GM18951 (cell line): ENCODE results near the gene KANK4.

ENCODE experiments used
- POLR2A ChIP-seq: IDR thresholded peaks from 4 replicates; pipeline ENCODE4 v1.6.1; 2011; ENCODE audit warnings: mild to moderate bottlenecking; ENCODE audit not compliant: insufficient read length, insufficient read depth; ENCODE audit errors: extremely low read depth
- in situ Hi-C: fragments of 300-500 bp; cut with MboI; formaldehyde crosslinking; loops from one replicate; pipeline ENCODE4 v1.12.0; 2022; ENCODE audit warnings: low sequenced_read_pairs, mixed read lengths, inconsistent platforms; ENCODE audit not compliant: unreplicated experiment

KANK4 gene

DNA sequence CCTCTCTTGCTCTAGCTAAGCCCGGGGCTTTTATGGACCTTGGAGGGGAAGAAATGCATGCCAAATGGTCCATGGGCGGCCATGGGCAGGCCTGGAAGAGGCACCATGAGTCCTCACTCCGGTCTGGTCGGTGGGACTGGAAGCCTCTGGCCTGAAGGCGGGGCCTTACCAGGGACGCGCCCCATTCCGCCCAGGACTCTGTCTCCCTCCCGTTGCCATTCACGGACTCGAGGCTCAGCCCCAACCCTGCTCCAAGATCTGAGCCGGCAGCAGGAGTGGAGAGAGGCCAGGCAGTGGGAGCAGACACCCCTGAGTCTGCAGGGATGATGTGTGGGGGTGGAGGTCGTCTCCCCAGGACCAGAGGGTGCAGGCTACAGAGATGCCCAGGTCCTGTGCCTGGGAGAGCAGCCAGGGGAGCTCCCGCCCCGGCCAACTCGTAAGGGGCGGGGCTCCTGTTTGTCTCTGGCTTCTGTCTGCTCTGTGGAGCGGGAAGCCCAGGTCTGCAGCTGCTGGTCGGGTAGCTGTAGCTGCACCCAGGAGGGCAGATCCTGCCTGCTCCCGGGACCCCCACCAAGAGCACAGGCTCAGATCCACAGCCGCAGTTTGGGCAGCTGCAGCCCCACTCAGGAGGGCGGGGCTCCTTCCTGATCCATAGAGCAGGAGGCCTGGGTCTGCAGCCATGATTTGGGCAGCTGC, 8.3 kb upstream of the KANK4 start:
- in situ Hi-C loops, result no loop called here
- TF ChIP-seq POLR2A, result no peak

DNA sequence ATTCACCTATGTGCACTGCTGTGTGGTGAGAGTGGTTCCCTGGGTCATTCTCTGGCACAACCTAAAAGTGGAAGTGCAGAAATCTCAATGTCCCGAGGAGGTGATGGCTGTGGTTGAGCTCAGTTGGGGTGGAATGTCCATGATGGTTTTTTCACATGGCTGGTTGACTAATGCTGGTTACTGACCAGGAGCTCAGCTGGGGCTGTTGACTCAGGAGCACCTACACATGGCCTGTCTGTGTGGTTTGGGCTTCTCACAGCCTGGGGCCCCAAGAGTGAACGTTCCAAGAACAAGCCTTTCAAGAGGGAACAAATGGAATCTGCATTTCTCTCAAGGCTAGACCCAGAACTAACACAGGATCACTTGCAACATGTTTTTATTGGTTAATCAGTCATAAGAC, 6.4 kb upstream of the KANK4 start:
- in situ Hi-C loops, result no loop called here
- TF ChIP-seq POLR2A, result no peak

DNA sequence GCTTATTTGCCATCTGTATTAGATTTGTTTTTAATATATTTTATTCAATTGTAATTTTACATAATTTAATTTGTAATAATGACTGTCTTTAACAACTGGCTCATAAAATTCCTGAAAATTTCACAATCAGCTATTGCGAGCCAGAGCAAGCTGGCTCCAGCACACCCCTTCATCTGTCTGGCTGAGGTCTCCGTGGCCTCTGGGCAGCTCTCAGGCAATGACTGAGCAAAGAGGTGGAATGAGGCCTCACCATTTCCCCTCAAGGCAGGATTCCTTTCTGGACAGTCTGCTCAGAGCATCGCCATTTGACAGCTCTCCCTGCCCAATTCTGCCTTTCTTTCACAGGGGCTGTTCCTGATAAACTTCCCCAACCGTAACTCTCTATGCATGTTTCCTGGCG, 5.8 kb upstream of the KANK4 start:
- TF ChIP-seq POLR2A, result no peak
- in situ Hi-C loops, result no loop called here

DNA sequence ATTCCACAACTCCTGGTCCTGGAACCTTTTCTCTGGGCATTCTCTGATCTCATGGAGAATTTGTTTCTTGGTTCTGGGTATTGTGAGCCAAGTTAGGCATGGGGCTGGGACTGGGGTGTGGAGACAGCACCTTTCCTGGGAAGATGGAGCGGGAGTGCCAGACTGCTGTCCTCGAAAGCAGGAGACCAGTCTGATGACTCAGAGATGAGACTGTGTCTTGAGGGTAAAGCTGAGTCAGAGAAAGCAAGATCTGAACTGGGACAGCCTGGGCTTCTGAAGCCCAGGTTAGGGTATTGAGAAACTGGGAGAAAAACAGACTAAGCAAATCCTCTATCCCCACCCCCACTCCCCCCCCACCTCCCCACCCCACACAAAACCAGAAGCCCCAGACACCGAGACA, 2.2 kb upstream of the KANK4 start:
- no peak for TF ChIP-seq POLR2A
- in situ Hi-C loops, result no loop called here

DNA sequence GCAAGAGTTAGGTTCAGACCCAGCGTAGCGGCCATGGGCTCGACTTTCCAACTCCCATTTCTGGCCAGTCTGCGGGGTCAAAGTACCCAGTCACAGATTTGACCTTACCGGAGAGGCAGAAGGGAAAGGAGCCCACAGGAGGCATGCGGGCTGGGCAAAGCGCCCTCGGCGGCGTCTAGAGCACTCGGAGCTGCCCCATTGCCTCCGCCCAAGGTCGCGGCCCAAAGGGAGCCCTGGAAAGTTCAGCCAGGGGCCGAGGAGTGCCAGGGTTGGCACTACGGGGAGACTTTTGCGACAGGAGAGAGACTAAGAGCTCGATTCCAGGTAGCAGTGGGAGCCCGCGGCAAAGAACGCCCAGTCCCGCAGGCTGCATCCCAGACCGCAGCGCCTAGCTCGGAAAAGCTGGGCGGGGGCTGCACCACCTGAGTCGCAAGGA, 896 bp downstream of the KANK4 start:
- in situ Hi-C loops, result no loop called here
- no peak for TF ChIP-seq POLR2A

DNA sequence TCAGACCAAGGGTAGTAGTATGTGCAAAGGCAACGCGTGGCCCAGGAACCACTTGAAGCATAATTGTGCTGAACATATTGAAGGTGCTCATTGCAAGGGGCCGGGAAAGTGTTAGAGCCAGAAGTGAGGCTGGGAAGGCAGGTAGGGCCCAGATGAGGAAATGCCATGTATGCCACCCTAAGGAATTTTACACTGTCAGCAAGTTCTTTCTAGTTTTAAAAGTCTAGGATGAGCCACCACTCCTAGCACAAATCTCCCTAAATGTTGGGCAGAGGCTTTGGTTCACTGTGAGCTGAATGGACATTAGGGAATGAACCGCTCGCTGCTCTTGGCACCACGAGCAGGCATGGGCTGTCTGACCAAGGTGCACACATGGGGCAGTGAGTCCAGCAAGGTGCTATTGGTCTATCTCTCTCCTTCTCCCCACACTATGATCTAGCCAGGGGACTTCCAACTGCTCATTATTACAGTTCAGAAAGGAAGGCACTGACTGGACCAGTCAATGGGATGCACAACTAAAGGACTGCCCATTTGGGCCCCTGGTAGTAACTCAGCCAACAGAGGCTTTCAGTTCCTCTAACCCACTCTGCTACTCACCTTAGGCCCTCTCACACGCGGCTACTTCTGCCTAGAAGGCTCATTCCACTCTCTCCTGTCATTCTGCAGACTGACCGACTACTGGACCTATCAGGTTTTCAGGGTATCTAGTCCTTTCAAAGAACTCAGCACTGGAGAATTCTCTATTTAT, 2.0 kb downstream of the KANK4 start:
- in situ Hi-C loops, result no loop called here
- TF ChIP-seq POLR2A, result no peak

DNA sequence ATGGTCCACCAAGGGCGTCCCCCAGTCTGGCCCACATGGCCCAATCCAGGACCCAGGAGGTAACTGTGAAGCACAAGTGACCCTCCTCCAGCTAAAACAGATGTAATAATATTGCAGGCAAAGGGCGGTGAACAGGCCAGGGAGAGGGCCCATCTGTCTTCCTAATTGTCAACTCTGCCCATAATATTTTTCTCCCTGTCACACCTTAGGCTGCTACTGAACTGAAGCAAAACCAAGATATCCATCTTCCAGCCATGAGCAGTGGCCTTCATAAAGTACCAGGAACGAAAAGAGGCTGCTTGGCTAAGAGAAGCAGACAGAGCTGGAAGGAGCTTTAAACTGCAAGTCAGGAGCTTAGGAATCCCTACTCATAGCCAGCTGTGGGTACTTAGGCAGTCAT, 3.1 kb downstream of the KANK4 start:
- no peak for TF ChIP-seq POLR2A

DNA sequence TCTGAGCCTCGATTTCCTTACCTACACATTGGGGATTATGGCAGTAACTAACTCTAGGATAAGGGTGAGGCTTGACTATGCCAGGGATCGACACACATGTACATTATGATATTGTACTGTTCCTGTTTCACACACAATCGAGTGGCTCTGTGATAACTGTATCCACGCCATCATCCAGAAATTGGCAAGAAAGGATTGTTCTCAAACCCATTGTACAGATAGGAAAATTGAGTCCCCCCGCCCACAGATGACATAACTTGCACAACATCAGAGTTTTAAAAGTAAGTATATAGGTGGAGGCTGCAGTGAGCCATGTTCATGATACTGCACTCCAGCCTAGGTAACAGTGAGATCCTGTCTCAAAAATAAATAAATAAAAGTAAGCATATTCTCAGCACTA, 3.8 kb downstream of the KANK4 start:
- in situ Hi-C loops, result no loop called here
- no peak for TF ChIP-seq POLR2A

More for the DNA sequence above, 3.1 kb downstream of the KANK4 start:
- in situ Hi-C loops, result no loop called here

DNA sequence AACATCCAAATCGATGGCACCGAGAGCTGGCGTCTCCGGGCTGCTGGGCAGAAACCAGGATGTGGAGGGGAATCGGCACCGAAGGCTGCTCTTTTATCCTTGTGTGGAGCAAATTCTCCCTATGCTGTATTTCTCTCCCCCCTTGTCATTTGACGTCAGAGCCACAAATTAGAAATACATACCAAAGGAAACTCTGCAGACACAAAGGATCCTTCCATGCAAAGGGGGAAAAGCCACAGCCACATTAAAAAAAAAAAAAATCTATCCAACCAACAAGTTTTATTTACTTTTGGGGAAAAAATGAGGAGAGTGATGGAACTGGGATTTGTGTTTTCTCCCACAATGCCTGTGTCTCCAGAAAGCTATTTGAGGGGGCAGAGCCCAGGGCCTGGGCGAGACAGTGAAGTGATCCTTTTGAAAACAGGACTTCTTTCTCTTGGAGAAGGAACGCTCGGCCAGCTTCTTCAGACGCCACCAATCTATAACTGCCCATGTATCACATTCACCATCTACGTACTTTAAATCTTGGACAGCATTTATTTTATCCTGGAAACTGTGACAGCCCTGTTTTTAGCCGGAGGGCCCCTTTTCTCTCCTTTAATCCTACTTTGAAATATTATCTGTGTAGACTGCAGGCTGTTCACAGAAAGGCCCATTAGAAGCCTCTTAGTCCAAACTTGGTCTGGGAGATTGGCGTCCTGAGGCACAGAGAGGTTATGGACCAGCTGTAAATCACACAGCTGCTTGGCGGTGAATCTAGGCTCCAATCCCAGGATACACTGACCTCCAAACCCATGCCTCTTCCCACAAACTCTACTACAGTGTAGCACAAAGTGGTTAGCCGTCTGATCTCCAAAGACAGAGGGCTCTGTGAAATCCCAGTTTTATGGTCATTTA, 4.5 kb downstream of the KANK4 start:
- in situ Hi-C loops, result no loop called here
- TF ChIP-seq POLR2A, result no peak

DNA sequence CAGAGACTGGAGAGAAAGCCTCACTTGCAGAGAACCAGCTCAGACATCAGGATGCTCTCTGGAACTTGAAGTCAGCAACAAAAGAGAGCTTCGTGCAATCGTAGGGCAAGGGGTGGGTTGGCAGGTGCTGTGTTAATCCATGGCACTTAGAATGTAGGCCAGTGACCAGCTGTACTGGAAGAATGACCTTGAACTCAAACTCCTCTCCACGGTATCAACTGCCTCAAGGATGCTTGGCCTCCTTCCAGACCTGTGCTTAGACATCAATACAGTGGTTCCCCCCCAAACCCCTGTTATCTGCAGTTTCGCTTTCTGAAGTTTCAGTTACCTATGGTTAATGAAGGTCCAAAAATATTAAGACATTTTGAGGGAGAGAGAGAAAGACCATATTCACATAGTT, 6.5 kb downstream of the KANK4 start:
- in situ Hi-C loops, result no loop called here
- no peak for TF ChIP-seq POLR2A

DNA sequence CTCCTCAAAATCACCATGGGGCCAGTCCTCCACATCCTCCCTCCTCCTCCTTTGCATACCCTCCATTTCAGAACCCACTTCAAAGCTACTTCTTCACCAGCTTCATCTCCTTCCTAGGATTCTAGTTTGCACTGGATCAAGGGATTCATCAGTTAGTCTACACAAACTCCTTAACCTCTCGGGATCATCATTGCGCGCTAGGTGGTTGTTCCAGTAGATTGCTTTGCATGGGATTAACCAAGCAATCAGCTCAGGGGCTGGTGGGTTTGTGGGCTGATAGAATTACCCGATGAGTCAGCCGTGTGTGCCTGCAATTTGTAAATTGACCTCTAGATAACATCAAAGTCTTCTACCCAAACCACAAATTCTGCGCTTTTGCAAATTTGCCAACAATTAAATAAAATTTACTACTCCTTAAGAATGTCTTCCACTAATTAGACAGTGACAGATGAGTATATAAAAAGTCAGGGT, 7.7 kb downstream of the KANK4 start:
- TF ChIP-seq POLR2A, result no peak
- in situ Hi-C loops, result no loop called here

DNA sequence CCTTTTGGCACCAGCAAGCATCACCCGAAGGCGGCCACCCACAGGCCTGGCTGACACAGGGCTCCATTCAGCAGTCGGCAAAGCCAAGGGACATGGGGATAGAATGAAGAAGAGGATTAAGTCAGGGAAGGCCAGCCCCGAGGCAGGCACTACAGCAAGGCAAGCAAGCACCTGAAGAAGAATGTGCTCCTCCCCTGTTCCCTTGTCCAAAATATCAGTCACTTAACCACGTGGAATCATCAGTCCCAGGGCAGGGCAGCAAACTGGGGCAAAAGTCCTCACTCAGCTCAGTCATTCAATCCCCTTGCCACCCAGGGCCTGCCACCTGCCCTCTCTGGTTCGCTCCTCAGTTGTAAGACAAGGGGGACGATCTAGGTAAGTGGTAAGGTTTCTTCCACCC, 9.3 kb downstream of the KANK4 start:
- in situ Hi-C loops, result no loop called here
- no peak for TF ChIP-seq POLR2A

DNA sequence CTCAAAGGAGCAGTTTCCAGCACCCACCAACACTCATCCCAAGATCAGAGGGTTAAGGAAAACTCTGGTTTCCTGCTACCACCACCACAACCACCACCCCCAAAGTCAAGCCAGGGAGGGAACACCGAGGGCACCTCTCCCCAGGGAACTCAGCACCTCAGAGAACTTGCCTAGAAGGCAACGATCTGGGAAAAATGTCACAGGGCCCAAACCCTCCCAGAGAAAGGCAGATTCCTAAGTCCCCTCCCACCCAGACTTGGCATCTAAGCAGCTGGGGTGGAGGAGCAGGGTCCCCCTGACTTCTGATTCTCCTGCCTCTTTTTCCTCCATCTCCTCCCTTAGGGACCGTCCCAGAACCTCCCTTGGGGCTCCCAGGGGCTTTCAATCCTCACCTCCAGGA, 10.6 kb downstream of the KANK4 start:
- no peak for TF ChIP-seq POLR2A

More for the DNA sequence above, 10.6 kb downstream of the KANK4 start:
- in situ Hi-C loops, result no loop called here
